GM19452 (cell line): ENCODE data around the gene KDM2B.
"Not testable (repeated sequence)": the region's sequence is repeated elsewhere in the genome, so short reads cannot be mapped to it uniquely, and the experiment has no call there.

Experiments
- ATAC-seq: cut with Tn5 transposase; IDR thresholded peaks from one replicate; pipeline ENCODE4 v1.9.1; 2021; ENCODE audit not compliant: unreplicated experiment

The KDM2B gene

GRCh38 chr12:121398355-121398754 is 182.5 kb downstream of the KDM2B start:
- ATAC-seq: no peak

- ATAC-seq: no peak
These were observed 183.3 kb downstream of the KDM2B start for GRCh38 chr12:121397521-121397920.

GRCh38 chr12:121392325-121392716 is 188.5 kb downstream of the KDM2B start:
- no peak for ATAC-seq

- no peak for ATAC-seq
These were observed 189.1 kb downstream of the KDM2B start for GRCh38 chr12:121391619-121392324.

GRCh38 chr12:121390856-121391255 is 190.0 kb downstream of the KDM2B start:
- no peak for ATAC-seq

GRCh38 chr12:121388421-121388981 is 192.3 kb downstream of the KDM2B start:
- no peak for ATAC-seq

- not testable (repeated sequence) for ATAC-seq
These were observed 195.9 kb downstream of the KDM2B start for GRCh38 chr12:121384891-121385290.

- ATAC-seq: no peak
These were observed 197.2 kb downstream of the KDM2B start for GRCh38 chr12:121383601-121384021.

- ATAC-seq: no peak
These were observed 200.9 kb downstream of the KDM2B start for GRCh38 chr12:121379945-121380344.
